Activated CD4-positive, CD25-positive, alpha-beta regulatory T cell treated with anti-CD3 and anti-CD28 coated beads, Interleukin-2, amount 50 U/mL, for 24 hours (primary cell): Measurements from ENCODE around the gene SMG1.
"Not testable (repeated sequence)": the region's sequence is repeated elsewhere in the genome, so short reads cannot be mapped to it uniquely, and the experiment has no call there.

Source experiments
- ATAC-seq, 2 donors: fragments of 150-1000 bp; cut with Tn5 transposase; one replicate each; pipeline ENCODE4 v1.10.0; 2021; ENCODE audit warnings: mild to moderate bottlenecking in 1 of 2, moderate library complexity in 1 of 2

SMG1 gene

DNA sequence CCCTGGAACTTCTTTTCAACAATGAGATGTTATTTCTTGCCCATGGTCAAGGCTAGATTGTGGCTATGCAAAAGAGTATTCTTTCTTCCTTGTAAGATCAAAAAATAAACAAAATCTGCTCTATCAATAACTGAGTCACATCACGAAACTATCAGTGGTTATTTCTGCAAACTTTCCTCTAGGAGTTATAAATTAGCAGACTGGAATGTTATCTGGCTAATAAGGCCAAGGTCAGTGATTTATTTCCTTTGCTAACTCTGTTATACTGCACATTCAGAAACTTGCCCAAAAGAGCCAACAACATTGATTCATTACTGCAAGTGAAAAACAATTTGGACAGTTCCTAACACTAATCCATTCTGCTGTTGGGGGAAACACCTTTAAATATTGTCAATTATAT is 129.8 kb downstream of the SMG1 start:
- no peak for ATAC-seq

DNA sequence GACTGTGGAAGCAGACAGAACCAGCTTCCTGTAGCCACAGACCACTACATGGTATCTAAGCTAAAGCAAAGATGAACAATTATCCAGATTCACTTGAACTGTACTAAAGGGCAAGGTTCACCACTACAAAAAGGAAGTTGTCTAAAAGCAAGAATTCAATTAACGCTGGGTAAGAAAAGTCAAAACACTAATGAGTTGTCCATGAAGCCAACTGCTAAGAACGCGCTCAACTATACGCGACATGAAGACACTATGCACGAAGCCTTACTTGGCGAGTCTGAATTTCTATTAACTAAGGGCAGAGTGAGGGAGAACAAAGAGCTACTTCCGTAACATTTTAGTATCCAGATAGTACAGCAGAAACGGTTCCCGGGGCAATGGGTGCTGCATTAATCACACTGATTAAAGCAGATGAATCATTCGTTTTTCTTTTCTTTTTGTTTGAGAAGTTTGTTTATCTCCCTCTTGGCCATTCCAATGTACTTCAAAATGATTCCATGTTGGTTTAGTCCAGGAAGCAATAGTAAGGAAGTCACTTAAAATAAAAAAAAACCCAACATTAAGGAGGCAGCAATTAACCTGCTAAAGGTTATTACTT is 133.3 kb downstream of the SMG1 start:
- ATAC-seq = no peak

DNA sequence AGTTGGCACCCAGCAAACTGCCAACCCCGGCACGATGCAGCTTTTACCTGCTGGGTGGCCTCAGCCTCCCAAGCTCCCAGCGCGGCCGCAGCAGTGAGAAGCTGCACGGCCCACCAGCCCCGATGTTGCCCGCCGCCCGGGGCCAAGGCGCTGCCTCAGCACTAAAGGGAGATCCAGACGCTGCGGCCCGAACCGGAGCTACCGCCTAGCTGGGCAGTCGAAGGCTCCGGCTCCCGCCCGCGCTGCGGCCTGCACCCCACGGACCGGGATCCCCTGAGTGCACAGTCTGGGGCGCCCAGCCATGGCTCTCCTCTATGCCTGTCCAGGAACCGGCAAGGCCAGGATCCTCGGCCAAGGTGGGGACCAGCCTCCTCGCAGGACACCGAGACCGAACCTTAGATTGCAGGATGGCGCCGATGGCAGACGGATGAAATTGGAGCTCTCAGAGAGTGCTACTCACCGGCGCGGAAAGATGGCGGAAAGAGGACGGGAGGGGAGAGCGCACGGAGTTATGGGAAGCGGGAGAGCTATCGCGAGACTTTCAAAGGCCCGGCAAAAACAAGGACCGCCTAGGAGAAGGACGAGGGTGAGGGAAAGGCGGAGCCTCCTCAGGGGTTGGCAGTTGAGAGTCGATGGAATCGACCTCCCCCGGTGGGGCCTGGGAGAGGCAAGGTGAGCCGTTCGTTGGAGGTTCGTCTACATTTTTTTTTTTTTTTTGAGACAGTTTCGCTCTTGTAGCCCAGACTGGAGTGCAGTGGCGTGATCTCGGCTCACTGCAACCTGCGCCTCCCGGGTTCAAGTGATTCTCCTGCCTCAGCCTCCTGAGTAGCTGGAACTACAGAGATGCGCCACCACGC is 136.1 kb downstream of the SMG1 start, which contains the start of gene RPS15A:
Gene RPS15A, minus strand, starts transcription at position 485 of the 857 bp plus-strand sequence. CDS start 1,221 bp downstream, outside the sequence.
- ATAC-seq = peak; percentile 95

GRCh38 chr16:18789515-18789849 is 136.7 kb downstream of the SMG1 start:
- ATAC-seq = no peak

DNA sequence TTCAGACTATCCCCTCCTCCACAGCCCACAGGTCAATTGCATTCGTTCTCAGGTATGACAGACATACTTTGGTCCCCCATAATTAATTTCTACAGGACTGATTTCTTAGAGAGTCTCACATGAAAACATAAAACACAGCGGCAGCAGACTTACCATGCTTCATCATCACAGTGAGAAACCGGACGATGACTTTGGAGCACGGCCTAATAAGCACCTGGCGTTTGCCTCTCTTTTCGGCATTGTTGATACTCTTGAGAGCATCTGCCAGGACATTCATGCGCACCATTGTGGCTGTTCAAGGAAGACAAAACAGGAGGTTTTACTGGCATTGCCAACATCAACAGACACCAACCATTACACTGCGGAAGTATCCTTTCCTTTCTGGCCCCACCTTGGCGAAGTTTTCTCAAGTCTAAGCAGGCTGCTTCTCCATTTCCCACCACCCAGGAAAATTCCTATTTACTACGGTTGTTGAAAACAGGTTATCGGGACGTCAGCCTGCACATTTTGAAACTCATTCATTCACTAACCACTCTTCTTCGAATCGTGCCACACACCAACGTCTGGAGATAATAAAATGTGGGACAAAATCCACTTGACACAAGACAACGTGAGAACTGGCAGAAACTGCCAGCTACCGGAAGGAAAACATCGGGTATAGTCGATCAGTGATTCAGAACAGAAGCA is 137.2 kb downstream of the SMG1 start:
- ATAC-seq = no peak

GRCh38 chr16:18784917-18785623 is 141.1 kb downstream of the SMG1 start:
- ATAC-seq = no peak

DNA sequence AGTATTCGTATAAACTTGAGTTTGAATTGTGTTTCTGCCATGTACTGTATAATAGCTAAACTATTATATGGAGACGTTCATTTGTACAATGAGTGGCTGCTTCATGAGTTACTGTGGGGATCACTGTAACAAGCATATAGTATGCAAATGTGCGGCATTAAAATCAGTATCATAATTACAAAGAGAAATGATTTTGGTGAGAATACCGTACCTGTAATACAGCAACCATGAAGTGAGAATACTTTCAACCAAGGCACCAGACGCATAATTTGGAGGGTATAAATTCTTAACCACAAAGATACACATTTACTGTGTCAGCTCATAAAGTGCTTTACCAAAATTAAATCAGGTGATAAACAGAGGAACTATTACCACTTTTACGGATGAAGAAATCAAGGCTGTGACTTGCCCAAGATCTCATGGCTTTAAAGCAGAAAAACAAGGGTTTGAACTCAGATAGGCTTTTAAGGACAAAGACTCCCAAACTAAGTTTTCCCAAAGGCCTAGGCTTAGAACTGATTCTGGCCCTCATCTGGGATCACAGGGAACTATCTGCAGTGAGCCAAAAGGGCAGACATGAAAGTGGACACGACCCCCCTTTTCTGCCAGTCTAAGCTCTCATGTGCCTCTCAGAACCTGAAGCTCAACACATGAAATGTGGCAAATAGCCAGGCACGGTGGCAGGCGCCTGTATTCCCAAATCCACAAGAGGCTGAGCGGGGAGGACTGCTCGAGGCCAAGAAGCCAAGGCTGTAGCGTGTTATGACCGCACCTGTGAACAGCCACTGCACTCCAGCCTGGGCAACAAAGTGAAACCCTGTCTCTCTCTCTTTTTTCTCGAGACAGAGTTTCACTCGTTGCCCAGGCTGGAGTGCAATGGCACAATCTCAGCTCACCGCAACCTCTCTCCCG is 142.5 kb downstream of the SMG1 start:
- ATAC-seq = peak; percentile 63 to 78

DNA sequence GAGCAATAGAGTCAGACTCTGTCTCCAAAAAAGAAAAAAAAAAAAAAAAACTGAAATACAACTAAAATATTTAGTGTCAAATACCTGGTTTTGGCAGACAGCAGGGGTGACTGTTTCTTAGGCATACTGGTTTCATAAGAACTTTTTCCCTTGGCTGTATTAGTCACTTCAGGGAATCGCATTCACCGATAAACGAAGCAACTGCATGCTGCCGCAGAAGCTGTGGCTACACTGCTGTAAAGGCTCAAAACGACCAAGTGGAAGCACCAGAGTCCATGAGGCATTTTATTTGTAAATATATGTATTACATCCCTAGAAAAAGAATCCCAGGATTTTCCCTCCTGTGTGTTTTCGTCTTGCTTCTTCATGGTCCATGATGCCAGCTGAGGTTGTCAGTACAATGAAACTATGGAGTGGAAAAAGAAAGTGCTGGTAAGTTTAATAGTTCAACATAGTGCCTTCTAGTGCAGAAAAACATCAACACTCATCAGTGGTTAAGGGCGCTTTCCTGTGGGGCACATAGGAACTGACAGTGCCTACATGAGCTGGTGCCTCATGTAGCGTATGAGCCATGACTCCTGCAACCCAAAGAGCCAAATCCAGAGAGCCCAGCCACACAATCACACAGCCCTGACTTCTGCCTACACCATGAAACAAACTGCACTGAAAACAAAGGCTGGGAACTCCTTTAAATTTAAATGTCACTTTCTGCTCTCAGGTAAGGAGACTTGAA is 143.3 kb downstream of the SMG1 start:
- peak; percentile 39 to 44 for ATAC-seq

DNA sequence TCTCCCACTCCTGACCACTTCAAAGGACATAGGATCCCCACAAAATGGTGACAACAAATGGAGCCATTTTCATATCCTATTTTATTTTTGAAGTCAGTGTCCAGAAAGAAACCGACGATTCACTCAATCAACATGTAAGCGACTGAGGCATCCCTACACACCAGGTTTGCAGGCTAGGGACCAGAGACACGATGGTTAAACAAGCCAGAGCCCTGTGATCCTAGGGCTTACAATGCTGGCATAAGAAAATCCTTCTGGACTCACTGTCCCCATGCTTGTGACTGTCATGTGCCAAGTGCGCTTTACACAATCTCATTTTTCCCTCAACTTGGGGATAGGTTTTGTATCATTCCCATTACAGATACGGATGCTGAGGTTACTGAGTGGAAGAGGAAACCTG is 145.0 kb downstream of the SMG1 start:
- not testable (repeated sequence) for ATAC-seq

DNA sequence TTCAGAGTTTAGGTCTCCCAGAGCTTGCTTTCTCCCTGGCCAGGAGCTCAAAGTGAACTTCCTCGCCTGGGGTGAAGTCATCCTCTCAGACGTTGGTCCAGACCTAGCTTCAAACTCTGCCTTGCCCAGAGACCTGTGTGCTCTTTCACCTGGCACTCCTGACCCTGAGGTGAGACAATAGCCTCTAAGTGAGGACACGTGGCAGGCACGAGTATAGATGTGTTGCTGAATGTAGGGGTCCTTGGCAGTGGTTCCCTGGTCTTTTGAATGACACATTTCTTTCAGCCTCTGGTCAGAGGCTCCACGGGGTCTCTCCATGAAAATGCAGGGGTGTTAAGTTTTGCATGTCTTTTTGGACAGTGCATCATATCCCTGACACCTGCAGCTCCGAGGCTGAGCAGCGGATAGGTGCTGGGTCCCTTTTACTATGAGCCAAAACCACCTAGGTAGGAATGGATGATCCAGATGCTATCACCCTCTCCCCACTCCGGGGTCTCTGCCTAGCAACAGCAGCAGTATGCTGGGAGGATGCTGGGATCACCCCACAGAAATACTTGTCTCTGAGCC is 145.7 kb downstream of the SMG1 start:
- not testable (repeated sequence) for ATAC-seq

DNA sequence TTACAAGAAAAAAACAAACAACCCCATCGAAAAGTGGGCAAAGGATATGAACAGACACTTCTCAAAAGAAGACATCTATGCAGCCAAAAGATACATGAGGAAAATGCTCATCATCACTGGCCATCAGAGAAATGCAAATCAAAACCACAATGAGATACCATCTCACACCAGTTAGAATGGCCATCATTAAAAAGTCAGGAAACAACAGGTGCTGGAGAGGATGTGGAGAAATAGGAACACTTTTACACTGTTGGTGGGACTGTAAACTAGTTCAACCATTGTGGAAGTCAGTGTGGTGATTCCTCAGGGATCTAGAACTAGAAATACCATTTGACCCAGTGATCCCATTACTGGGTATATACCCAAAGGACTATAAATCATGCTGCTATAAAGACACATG is 148.5 kb downstream of the SMG1 start:
- ATAC-seq = not testable (repeated sequence)

DNA sequence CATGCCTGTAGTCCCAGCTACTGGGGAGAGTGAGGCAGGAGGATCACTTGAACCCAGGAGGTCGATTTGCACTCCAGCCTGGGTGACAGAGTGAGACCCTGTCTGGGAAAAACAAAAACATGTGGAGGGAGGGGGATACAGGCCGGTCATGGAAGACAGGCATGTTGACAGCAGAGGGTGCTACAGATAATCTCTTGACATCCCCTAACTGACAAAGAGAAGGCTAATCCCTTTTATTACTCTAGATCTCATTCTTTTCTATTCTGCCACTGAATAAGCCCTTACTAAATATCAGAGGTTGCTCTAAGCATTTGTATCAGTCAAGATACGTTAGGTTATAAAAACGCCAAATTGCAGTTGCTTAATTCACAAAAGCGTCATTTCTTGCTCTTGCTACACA is 149.9 kb downstream of the SMG1 start:
- not testable (repeated sequence) for ATAC-seq

- not testable (repeated sequence) for ATAC-seq
These were observed 151.6 kb downstream of the SMG1 start for GRCh38 chr16:18774651-18775050.

DNA sequence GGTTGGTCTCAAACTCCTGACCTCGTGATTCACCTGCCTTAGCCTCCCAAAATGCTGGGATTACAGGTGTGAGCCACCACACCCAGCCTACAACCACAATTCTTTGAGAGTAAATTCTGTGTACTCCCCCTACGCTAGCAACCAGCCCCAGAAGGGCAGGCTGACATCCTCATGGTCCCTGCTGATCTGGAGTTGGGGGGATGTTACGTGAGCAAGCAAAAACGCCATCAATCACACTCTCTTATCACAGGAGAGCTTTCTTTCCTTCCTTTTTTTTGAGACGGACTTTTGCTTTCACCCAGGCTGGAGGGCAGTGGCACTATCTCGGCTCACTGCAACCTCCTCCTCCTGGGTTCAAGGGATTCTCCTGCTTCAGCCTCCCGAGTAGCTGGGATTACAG is 154.0 kb downstream of the SMG1 start:
- ATAC-seq = not testable (repeated sequence)

GRCh38 chr16:18770336-18770962 is 155.8 kb downstream of the SMG1 start:
- peak; percentile 32 to 50 for ATAC-seq

- peak; percentile 40 to 48 for ATAC-seq
These were observed 159.0 kb downstream of the SMG1 start for GRCh38 chr16:18767217-18767616.

GRCh38 chr16:18762713-18763112 is 163.5 kb downstream of the SMG1 start:
- ATAC-seq = peak; percentile 82 to 88

- ATAC-seq = peak; percentile 64 to 67
These were observed 166.3 kb downstream of the SMG1 start for GRCh38 chr16:18759598-18760520.
